Right lobe of liver (tissue), 6 donors: ENCODE results near the gene CACNA1C. TPM values are rescaled to one million over a fixed set of nuclear protein-coding genes. Genes with fewer than 3 reads are reported as not detected.

Source experiments
- ATAC-seq, 4 donors: fragments of 200-7000 bp; cut with Tn5 transposase; one replicate each; pipeline ENCODE4 v1.9.1; 2020; ENCODE audit warnings: mild to moderate bottlenecking in 4 of 4, moderate library complexity in 4 of 4
- DNase-seq, 3 donors: peaks; one replicate each; pipeline ENCODE4 v3.0.0-alpha.2; 2020
- H3K27ac ChIP-seq, 3 donors: fragments of 200-600 bp; one replicate each; pipeline ENCODE4 v1.8.0; 2022
- H3K27me3 ChIP-seq, 2 donors: fragments of 200-600 bp; one replicate each; pipeline ENCODE4 v1.8.0; 2022
- H3K36me3 ChIP-seq, 4 donors: fragments of 200-600 bp; sonication (generic) in 1 of 4; one replicate each; pipeline versions ENCODE4 v1.5.1 to v1.8.0; 2017 to 2022; ENCODE audit warnings: control low read depth in 1 of 4
- H3K4me1 ChIP-seq, 4 donors: fragments of 200-600 bp; sonication (generic) in 1 of 4; one replicate each; pipeline versions ENCODE4 v1.5.1 to v1.8.0; 2017 to 2022; ENCODE audit warnings: control low read depth in 1 of 4
- H3K4me3 ChIP-seq, 3 donors: fragments of 200-600 bp; one replicate each; pipeline ENCODE4 v1.8.0; 2022
- H3K9me3 ChIP-seq, 4 donors: fragments of 200-600 bp; sonication (generic) in 1 of 4; one replicate each; pipeline versions ENCODE4 v1.5.1 to v1.8.0; 2017 to 2022; ENCODE audit warnings: control low read depth in 1 of 4
- POLR2A ChIP-seq: fragments of 450-650 bp; IDR thresholded peaks from one replicate; pipeline ENCODE4 v1.6.1; 2017; ENCODE audit warnings: antibody characterized with exemption, mild to moderate bottlenecking
- WGBS: methylation state at CpG from one replicate; pipeline ENCODE4 v1.1.6; 2018; ENCODE audit warnings: low coverage, low lambda C conversion rate; ENCODE audit not compliant: insufficient coverage; ENCODE audit errors: missing lambda C conversion rate; 5-methylcytosine and 5-hydroxymethylcytosine counted together
- intact Hi-C, 2 donors: fragments of 100-400 bp; cut with DNase I; formaldehyde crosslinking; loops; one replicate each; pipeline versions ENCODE4 v1.11.2 to v1.14.1; 2022
- total RNA-seq, 6 experiments: library from RNA; depleted of rRNA in 2 of 6; stranded (reverse); fragments of >200 nt in 2 of 6; fragmentation: NEBNext Ultra II Directional in 3 of 6; extraction: Animal tissue kit (Norgen Biotek cat#: 25700) in 3 of 6; gene quantifications; one replicate each; pipeline versions ENCODE4 v1.1.0 to v1.2.4, GENCODE V29; 2016 to 2023
- TF ChIP-seq, protein P1 (sequence below), 4 donors: fragments of 200-600 bp in 3 of 4; fragments of 450-650 bp in 1 of 4; IDR thresholded peaks; one replicate each; pipeline versions ENCODE4 v1.5.1 to v1.8.0; 2016 to 2022; ENCODE audit warnings: antibody characterized with exemption in 4 of 4, mild to moderate bottlenecking in 2 of 4
- donor health status: DM: no; HTN: yes; CAD: no.
- donor health status: DM: no; HTN: no; CAD: no.
- donor health status: DM: no; HTN: no; CAD: no.
- donor health status: DM: no; HTN: yes; CAD: no.
- donor health status: DM: no; HTN: yes; CAD: no.

Gene CACNA1C
- total RNA-seq, 6 experiments from 2014 or later, result 0.18 to 1.0 (median 0.57) TPM

GRCh38 chr12:2270846-2271245 lies 218.1 kb downstream of the CACNA1C start:
- intact Hi-C loops, result no loop called here
- no peak for TF ChIP-seq POLR2A
- TF ChIP-seq, protein P1, sequence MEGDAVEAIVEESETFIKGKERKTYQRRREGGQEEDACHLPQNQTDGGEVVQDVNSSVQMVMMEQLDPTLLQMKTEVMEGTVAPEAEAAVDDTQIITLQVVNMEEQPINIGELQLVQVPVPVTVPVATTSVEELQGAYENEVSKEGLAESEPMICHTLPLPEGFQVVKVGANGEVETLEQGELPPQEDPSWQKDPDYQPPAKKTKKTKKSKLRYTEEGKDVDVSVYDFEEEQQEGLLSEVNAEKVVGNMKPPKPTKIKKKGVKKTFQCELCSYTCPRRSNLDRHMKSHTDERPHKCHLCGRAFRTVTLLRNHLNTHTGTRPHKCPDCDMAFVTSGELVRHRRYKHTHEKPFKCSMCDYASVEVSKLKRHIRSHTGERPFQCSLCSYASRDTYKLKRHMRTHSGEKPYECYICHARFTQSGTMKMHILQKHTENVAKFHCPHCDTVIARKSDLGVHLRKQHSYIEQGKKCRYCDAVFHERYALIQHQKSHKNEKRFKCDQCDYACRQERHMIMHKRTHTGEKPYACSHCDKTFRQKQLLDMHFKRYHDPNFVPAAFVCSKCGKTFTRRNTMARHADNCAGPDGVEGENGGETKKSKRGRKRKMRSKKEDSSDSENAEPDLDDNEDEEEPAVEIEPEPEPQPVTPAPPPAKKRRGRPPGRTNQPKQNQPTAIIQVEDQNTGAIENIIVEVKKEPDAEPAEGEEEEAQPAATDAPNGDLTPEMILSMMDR (IDR thresholded peaks at IDR 0.05), result no peak
- ATAC-seq (no peak), DNase-seq (no peak)
- 67% methylated on average over 2 of the region's 6 CpGs for WGBS
- H3K27me3 ChIP-seq, result no peaks in the 10 kb centered on the region
- no peak overlapping the region for H3K4me3 ChIP-seq
- H3K9me3 ChIP-seq, result no peaks in the 10 kb centered on the region
- no peaks in the 10 kb centered on the region for H3K36me3 ChIP-seq
- H3K4me1 ChIP-seq, result peaks cover 0 to 10% (median 3%) of the 10 kb centered on the region in 4 donors
- H3K27ac ChIP-seq, result no peak overlapping the region

DNA sequence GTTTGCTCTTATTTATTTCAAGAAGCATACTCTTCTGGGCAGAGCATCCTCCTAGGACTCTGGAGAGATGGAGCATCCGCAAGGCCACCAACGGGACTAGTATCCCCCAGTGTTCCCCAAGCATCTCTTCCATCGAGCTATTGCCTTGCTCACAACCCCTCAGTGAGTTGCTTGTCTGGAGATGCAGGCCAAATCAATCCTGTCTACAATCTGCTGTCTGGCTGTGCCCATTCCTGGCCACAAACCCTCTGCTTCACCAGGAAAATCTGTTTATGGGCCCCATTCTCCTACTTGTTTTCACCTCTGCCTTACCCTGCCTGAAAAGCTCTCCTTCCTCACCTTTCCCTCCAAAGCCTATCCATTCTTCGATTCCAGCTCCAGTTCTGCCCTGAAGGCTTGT lies 219.2 kb downstream of the CACNA1C start:
- Histone ChIP-seq H3K27me3 (no peaks in the 10 kb centered on the region), H3K27ac (no peak overlapping the region), H3K36me3 (no peaks in the 10 kb centered on the region), H3K4me3 (no peak overlapping the region), H3K9me3 (no peaks in the 10 kb centered on the region), H3K4me1 (peaks cover 0 to 3% (median 0%) of the 10 kb centered on the region in 4 donors)
- DNase-seq (no peak), ATAC-seq (no peak)
- TF ChIP-seq, protein P1 (IDR thresholded peaks at IDR 0.05), result no peak
- no peak for TF ChIP-seq POLR2A
- 62% methylated on average over 4 of the region's 4 CpGs for WGBS
- intact Hi-C loops, result no loop called here

- 48% methylated on average over 4 of the region's 4 CpGs for WGBS
- no peaks in the 10 kb centered on the region for H3K9me3 ChIP-seq
- intact Hi-C loops, result no loop called here
- DNase-seq, result no peak
- no peaks in the 10 kb centered on the region for H3K4me1 ChIP-seq
- H3K27me3 ChIP-seq, result no peaks in the 10 kb centered on the region
- H3K36me3 ChIP-seq, result no peaks in the 10 kb centered on the region
- H3K4me3 ChIP-seq, result no peak overlapping the region
- H3K27ac ChIP-seq, result no peak overlapping the region
- TF ChIP-seq, protein P1 (IDR thresholded peaks at IDR 0.05), result peak in 1 of 4 donors; percentile 27
- TF ChIP-seq POLR2A, result no peak
- ATAC-seq, result peak in 2 of 4 donors; percentile 58 to 66
Measured at GRCh38 chr12:2273288-2273687, 220.5 kb downstream of the CACNA1C start.

DNA sequence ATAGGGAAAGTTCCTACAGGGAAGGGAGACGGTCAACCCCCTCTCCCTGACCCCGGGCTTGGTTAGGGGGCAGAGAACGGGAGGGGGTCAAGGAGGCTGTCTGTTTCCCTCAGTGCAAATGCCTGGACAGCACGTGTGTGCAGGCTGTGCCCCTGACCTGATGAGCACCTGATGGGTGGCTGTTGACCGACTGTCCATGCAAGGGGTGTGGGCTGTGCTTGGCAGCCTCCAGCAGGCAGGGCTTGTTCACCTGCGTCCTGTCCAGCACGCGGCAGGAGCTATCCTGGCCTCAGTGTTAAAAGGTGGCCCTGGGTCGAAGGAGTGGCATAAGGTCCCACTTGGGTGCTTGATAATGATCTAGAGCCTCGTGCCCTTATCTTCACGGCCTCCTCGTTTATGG lies 221.0 kb downstream of the CACNA1C start:
- DNase-seq, result no peak

More for the DNA sequence above, 221.0 kb downstream of the CACNA1C start:
- H3K4me1 ChIP-seq, result no peaks in the 10 kb centered on the region
- TF ChIP-seq POLR2A, result no peak
- TF ChIP-seq, protein P1 (IDR thresholded peaks at IDR 0.05), result no peak
- H3K27me3 ChIP-seq, result no peaks in the 10 kb centered on the region
- H3K27ac ChIP-seq, result no peak overlapping the region
- no peak overlapping the region for H3K4me3 ChIP-seq
- ATAC-seq, result no peak
- intact Hi-C loops, result no loop called here
- WGBS, result 80% methylated on average over 1 of the region's 12 CpGs
- H3K9me3 ChIP-seq, result no peaks in the 10 kb centered on the region
- H3K36me3 ChIP-seq, result no peaks in the 10 kb centered on the region
